ENCODE measurements around the gene FRMD8. TPM values are rescaled to one million over a fixed set of nuclear protein-coding genes. Genes with fewer than 3 reads are reported as not detected.

The FRMD8 gene, protein sequence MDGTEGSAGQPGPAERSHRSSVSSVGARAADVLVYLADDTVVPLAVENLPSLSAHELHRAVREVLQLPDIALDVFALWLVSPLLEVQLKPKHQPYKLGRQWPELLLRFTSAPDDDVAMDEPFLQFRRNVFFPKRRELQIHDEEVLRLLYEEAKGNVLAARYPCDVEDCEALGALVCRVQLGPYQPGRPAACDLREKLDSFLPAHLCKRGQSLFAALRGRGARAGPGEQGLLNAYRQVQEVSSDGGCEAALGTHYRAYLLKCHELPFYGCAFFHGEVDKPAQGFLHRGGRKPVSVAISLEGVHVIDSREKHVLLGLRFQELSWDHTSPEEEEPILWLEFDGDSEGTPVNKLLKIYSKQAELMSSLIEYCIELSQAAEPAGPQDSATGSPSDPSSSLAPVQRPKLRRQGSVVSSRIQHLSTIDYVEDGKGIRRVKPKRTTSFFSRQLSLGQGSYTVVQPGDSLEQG
- polyA plus RNA-seq: 17.2 and 22.2 TPM in 2 replicates
- 8.3 and 9.0 TPM in 2 replicates for polyA minus RNA-seq

DNA sequence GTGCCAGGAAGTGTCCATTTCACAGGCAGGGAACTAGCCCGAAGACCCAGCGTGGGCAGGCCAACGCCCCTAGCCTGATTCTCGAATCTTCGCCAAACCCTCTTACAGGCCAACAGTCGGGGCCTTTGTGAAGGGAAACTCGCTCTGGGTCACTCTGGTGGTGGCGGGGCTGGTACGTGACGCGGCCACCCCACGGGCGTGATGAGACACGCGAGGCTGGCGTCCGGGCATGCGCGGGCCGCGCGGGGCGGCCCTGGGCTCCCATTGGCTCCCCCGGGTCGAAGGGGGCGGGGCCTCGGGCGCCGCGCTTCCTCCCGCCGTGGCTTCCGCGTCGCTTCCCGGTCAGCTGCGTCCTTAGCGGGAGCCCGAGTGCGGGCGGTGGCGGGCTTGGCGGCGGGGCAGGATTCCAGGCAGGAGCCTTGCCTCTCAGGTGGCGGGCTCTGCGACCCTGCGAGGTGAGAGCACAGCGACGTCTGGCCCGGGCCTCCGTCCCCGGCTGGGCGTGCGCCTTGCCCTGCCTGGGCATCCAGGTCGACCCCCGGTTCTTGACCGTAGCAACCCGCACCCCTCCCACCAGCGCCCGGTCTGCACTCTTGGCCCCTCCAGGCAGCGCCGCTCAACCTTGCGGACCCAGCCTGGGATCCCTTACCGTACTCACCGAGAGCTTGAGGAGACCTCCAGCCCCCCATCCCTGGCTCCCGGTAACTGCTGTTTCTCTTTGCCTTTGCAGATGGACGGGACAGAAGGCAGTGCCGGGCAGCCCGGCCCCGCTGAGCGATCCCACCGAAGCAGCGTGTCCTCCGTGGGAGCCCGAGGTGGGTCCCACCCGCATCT, at the start of gene FRMD8:
FRMD8 (plus strand) TSS at position 331 of the 834 bp plus-strand sequence; CDS start at position 731, 400 bp downstream.
- TF ChIP-seq, protein P1, sequence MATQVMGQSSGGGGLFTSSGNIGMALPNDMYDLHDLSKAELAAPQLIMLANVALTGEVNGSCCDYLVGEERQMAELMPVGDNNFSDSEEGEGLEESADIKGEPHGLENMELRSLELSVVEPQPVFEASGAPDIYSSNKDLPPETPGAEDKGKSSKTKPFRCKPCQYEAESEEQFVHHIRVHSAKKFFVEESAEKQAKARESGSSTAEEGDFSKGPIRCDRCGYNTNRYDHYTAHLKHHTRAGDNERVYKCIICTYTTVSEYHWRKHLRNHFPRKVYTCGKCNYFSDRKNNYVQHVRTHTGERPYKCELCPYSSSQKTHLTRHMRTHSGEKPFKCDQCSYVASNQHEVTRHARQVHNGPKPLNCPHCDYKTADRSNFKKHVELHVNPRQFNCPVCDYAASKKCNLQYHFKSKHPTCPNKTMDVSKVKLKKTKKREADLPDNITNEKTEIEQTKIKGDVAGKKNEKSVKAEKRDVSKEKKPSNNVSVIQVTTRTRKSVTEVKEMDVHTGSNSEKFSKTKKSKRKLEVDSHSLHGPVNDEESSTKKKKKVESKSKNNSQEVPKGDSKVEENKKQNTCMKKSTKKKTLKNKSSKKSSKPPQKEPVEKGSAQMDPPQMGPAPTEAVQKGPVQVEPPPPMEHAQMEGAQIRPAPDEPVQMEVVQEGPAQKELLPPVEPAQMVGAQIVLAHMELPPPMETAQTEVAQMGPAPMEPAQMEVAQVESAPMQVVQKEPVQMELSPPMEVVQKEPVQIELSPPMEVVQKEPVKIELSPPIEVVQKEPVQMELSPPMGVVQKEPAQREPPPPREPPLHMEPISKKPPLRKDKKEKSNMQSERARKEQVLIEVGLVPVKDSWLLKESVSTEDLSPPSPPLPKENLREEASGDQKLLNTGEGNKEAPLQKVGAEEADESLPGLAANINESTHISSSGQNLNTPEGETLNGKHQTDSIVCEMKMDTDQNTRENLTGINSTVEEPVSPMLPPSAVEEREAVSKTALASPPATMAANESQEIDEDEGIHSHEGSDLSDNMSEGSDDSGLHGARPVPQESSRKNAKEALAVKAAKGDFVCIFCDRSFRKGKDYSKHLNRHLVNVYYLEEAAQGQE (IDR thresholded peaks at IDR 0.05; ENCODE audit: borderline replicate concordance): peak; percentile 69
- TF ChIP-seq MXI1 (conservative IDR thresholded peaks at IDR 0.05; ENCODE audit: poor library complexity, severe bottlenecking) (peak; percentile 74), POLR2AphosphoS5 (IDR thresholded peaks at IDR 0.05) (peak; percentile 79), RAD21 (conservative IDR thresholded peaks at IDR 0.05) (no peak), TAF1 (IDR thresholded peaks at IDR 0.05; ENCODE audit: low read depth) (peak; percentile 44), EZH2 (IDR thresholded peaks at IDR 0.05; ENCODE audit: borderline replicate concordance, insufficient read depth, low read length, poor library complexity, severe bottlenecking) (no peak), EP300 (conservative IDR thresholded peaks at IDR 0.05; ENCODE audit: poor library complexity, severe bottlenecking) (no peak), SMC3 (conservative IDR thresholded peaks at IDR 0.05; ENCODE audit: poor library complexity) (peak; percentile 40)
- H3K79me2 ChIP-seq (replicated peaks; ENCODE audit: insufficient read depth, low read length): peaks cover 8% of the 10 kb centered on the region
- no peaks in the 10 kb centered on the region for H3K36me3 ChIP-seq (ENCODE audit: insufficient read depth, low read length)
- H3K27me3 ChIP-seq (ENCODE audit: insufficient read depth, low read depth, low read length): no peaks in the 10 kb centered on the region
- no peaks in the 10 kb centered on the region for H3K9me2 ChIP-seq (ENCODE audit: insufficient read depth, low read length)
- H3F3A ChIP-seq (ENCODE audit: insufficient read depth, low read length, poor library complexity, severe bottlenecking): no peaks in the 10 kb centered on the region
- peak within 1 kb of the TSS; percentile 86 for H3K9ac ChIP-seq (ENCODE audit: low read length)
- H3K4me2 ChIP-seq (ENCODE audit: low read length): peak within 1 kb of the TSS; percentile 86
- peak within 1 kb of the TSS; percentile 92 for H2AFZ ChIP-seq (ENCODE audit: low read depth, low read length)
- peak within 1 kb of the TSS; percentile 95 for H3K4me3 ChIP-seq (ENCODE audit: low read length)
- peak within 1 kb of the TSS; percentile 56 for H3K27ac ChIP-seq (ENCODE audit: low read length)
- H3K9me3 ChIP-seq (ENCODE audit: low read length): no peaks in the 10 kb centered on the region
- H4K20me1 ChIP-seq (ENCODE audit: insufficient read depth): no peaks in the 10 kb centered on the region

DNA sequence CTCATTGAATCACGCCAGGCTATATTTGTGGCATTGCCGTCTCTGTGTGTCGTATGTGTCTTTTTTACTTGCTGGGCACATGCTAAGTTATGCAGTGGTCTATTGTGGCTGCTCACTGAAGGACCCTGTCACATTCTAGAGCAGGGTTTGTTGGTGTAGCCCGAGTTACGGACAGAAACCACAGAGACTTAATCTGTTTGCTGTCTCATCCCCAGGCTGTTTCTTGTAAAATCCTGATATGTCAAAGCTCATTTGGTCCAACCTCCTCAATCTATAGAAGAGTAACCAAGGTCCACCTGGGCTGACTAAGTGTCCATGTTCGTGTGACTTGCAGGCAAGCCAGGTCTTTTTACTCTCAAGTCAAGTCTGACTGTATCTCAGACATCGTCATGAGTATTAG, 47.8 kb upstream of the FRMD8 start:
- peak overlapping the region; percentile 31 for H3K4me3 ChIP-seq (ENCODE audit: low read length)
- H3K27me3 ChIP-seq (ENCODE audit: insufficient read depth, low read depth, low read length): no peaks in the 10 kb centered on the region
- H3K36me3 ChIP-seq (ENCODE audit: insufficient read depth, low read length): no peaks in the 10 kb centered on the region
- H3K27ac ChIP-seq (ENCODE audit: low read length): no peak overlapping the region
- no peaks in the 10 kb centered on the region for H3F3A ChIP-seq (ENCODE audit: insufficient read depth, low read length, poor library complexity, severe bottlenecking)
- no peaks in the 10 kb centered on the region for H3K9me3 ChIP-seq (ENCODE audit: low read length)
- peaks cover 66% of the 10 kb centered on the region for H3K79me2 ChIP-seq (replicated peaks; ENCODE audit: insufficient read depth, low read length)
- H3K9ac ChIP-seq (ENCODE audit: low read length): no peak overlapping the region
- no peak for TF ChIP-seq EZH2 (IDR thresholded peaks at IDR 0.05; ENCODE audit: borderline replicate concordance, insufficient read depth, low read length, poor library complexity, severe bottlenecking)
- TF ChIP-seq, protein P2, sequence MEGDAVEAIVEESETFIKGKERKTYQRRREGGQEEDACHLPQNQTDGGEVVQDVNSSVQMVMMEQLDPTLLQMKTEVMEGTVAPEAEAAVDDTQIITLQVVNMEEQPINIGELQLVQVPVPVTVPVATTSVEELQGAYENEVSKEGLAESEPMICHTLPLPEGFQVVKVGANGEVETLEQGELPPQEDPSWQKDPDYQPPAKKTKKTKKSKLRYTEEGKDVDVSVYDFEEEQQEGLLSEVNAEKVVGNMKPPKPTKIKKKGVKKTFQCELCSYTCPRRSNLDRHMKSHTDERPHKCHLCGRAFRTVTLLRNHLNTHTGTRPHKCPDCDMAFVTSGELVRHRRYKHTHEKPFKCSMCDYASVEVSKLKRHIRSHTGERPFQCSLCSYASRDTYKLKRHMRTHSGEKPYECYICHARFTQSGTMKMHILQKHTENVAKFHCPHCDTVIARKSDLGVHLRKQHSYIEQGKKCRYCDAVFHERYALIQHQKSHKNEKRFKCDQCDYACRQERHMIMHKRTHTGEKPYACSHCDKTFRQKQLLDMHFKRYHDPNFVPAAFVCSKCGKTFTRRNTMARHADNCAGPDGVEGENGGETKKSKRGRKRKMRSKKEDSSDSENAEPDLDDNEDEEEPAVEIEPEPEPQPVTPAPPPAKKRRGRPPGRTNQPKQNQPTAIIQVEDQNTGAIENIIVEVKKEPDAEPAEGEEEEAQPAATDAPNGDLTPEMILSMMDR (IDR thresholded peaks at IDR 0.05; ENCODE audit: poor library complexity, severe bottlenecking): no peak
- no peak for TF ChIP-seq RAD21 (conservative IDR thresholded peaks at IDR 0.05)
- no peak for TF ChIP-seq SMC3 (conservative IDR thresholded peaks at IDR 0.05; ENCODE audit: poor library complexity)
- TF ChIP-seq TAF1 (IDR thresholded peaks at IDR 0.05; ENCODE audit: low read depth): no peak
- TF ChIP-seq EP300 (conservative IDR thresholded peaks at IDR 0.05; ENCODE audit: poor library complexity, severe bottlenecking): no peak
- no peak for TF ChIP-seq MXI1 (conservative IDR thresholded peaks at IDR 0.05; ENCODE audit: poor library complexity, severe bottlenecking)
- no peak overlapping the region for H3K4me2 ChIP-seq (ENCODE audit: low read length)
- H4K20me1 ChIP-seq (ENCODE audit: insufficient read depth): peaks cover 4% of the 10 kb centered on the region
- H3K9me2 ChIP-seq (ENCODE audit: insufficient read depth, low read length): no peaks in the 10 kb centered on the region
- no peak overlapping the region for H2AFZ ChIP-seq (ENCODE audit: low read depth, low read length)

Measured in neural cell (in vitro differentiated cells).